WTC11 (cell line): ENCODE measurements around the gene UBAC2. TPM values are rescaled to one million over a fixed set of nuclear protein-coding genes. Genes with fewer than 3 reads are reported as not detected.

Experiments used
- ATAC-seq: fragments of 200-7000 bp; cut with Tn5 transposase; 2 replicates; pipeline ENCODE4 v1.10.0; 2021; ENCODE audit warnings: mild to moderate bottlenecking, moderate library complexity
- CTCF ChIA-PET: fragments of 300-600 bp; sonication (Branson Sonifier 250); formaldehyde crosslinking; loops from one replicate; lab custom pipeline; 2021; ENCODE audit warnings: antibody characterized with exemption; lab: Charles Lee
- POLR2A ChIA-PET: fragments of 350-600 bp; sonication (Branson Sonifier 250); formaldehyde crosslinking; loops from one replicate; lab custom pipeline; 2021; ENCODE audit warnings: antibody characterized with exemption; lab: Charles Lee
- DNase-seq: peaks from one replicate; pipeline ENCODE4 v3.0.0; 2021; ENCODE audit warnings: low spot score
- H3K27ac Mint-ChIP-seq: 2 replicates; pipeline ENCODE4 v1.8.0; 2021; ENCODE audit warnings: mixed read lengths
- H3K27me3 Mint-ChIP-seq: 2 replicates; pipeline ENCODE4 v1.8.0; 2021; ENCODE audit warnings: low read depth, mild to moderate bottlenecking, moderate library complexity, mixed read lengths
- H3K36me3 Mint-ChIP-seq: 2 replicates; pipeline ENCODE4 v1.8.0; 2021; ENCODE audit warnings: mixed read lengths
- H3K4me1 Mint-ChIP-seq: 2 replicates; pipeline ENCODE4 v1.8.0; 2022; ENCODE audit warnings: mixed read lengths
- H3K4me3 Mint-ChIP-seq: 2 replicates; pipeline ENCODE4 v1.8.0; 2021; ENCODE audit warnings: mild to moderate bottlenecking, moderate library complexity, mixed read lengths
- H3K9me3 Mint-ChIP-seq: 2 replicates; pipeline ENCODE4 v1.8.0; 2021; ENCODE audit warnings: mixed read lengths
- AFF4 ChIP-seq: sonication (generic); formaldehyde crosslinking; IDR thresholded peaks from 2 replicates; pipeline ENCODE4 v1.8.1; 2023; ENCODE audit warnings: mild to moderate bottlenecking, missing genetic modification reagents, borderline replicate concordance
- AR ChIP-seq: fragments of 250-450 bp; sonication (Bioruptor Pico); IDR thresholded peaks from 2 replicates; pipeline ENCODE4 v1.9.0; 2021; ENCODE audit warnings: mild to moderate bottlenecking
- E2F4 ChIP-seq: sonication (generic); formaldehyde crosslinking; IDR thresholded peaks from 2 replicates; pipeline ENCODE4 v1.8.1; 2022; ENCODE audit warnings: low read depth, mild to moderate bottlenecking, moderate library complexity, missing genetic modification reagents, borderline replicate concordance
- E2F5 ChIP-seq: sonication (generic); formaldehyde crosslinking; IDR thresholded peaks from 2 replicates; pipeline ENCODE4 v1.8.1; 2022; ENCODE audit warnings: mild to moderate bottlenecking, moderate library complexity, missing genetic modification reagents
- ETV6 ChIP-seq: sonication (generic); formaldehyde crosslinking; IDR thresholded peaks from 2 replicates; pipeline ENCODE4 v1.8.1; 2022; ENCODE audit warnings: mild to moderate bottlenecking, missing genetic modification reagents
- FOXP4 ChIP-seq: sonication (generic); formaldehyde crosslinking; IDR thresholded peaks from 2 replicates; pipeline ENCODE4 v1.8.0; 2022; ENCODE audit warnings: mild to moderate bottlenecking, missing genetic modification reagents
- GTF2I ChIP-seq: fragments of 250-450 bp; sonication (Bioruptor Pico); conservative IDR thresholded peaks from 2 replicates; pipeline ENCODE4 v1.4.0; 2021; ENCODE audit warnings: mild to moderate bottlenecking
- JAZF1 ChIP-seq: fragments of 250-450 bp; sonication (Bioruptor Pico); IDR thresholded peaks from 2 replicates; pipeline ENCODE4 v1.9.0; 2021; ENCODE audit warnings: moderate library complexity, mild to moderate bottlenecking, inconsistent platforms
- NFATC4 ChIP-seq: fragments of 250-450 bp; sonication (Bioruptor Pico); IDR thresholded peaks from 2 replicates; pipeline ENCODE4 v1.9.0; 2021; ENCODE audit warnings: mild to moderate bottlenecking
- OVOL2 ChIP-seq: fragments of 250-450 bp; sonication (Bioruptor Pico); IDR thresholded peaks from 2 replicates; pipeline ENCODE4 v1.9.0; 2021; ENCODE audit warnings: mild to moderate bottlenecking, borderline replicate concordance
- STAT6 ChIP-seq: sonication (generic); formaldehyde crosslinking; conservative IDR thresholded peaks from 2 replicates; pipeline ENCODE4 v1.8.1; 2023; ENCODE audit warnings: mild to moderate bottlenecking, low read depth, missing genetic modification reagents, moderate library complexity
- TCF7 ChIP-seq: sonication (generic); formaldehyde crosslinking; IDR thresholded peaks from 2 replicates; pipeline ENCODE4 v1.8.0; 2022; ENCODE audit warnings: mild to moderate bottlenecking, low read depth, missing genetic modification reagents, moderate library complexity
- TP53 ChIP-seq: sonication (generic); formaldehyde crosslinking; IDR thresholded peaks from 2 replicates; pipeline ENCODE4 v1.8.1; 2023; ENCODE audit warnings: mild to moderate bottlenecking, missing genetic modification reagents
- ZNF396 ChIP-seq: fragments of 250-450 bp; sonication (Bioruptor Pico); IDR thresholded peaks from 2 replicates; pipeline ENCODE4 v1.8.0; 2021; ENCODE audit warnings: mild to moderate bottlenecking, moderate library complexity, borderline replicate concordance
- ZNF416 ChIP-seq: fragments of 250-450 bp; sonication (Bioruptor Pico); IDR thresholded peaks from 2 replicates; pipeline ENCODE4 v1.9.0; 2021; ENCODE audit warnings: mild to moderate bottlenecking, inconsistent platforms
- total RNA-seq: library from RNA; stranded (reverse); gene quantifications from 3 replicates; pipeline ENCODE4 v1.2.3, GENCODE V29; 2021

UBAC2 gene
- total RNA-seq, 1 experiment from 2014 or later: 64.7 TPM

- TF ChIP-seq AR (CRISPR knock-in tag) (no peak), ZNF396 (CRISPR knock-in tag) (no peak), TP53 (CRISPR knock-in tag) (no peak), STAT6 (CRISPR knock-in tag) (no peak), ZNF416 (CRISPR knock-in tag) (no peak), NFATC4 (CRISPR knock-in tag) (no peak), GTF2I (no peak), E2F5 (CRISPR knock-in tag) (no peak), AFF4 (no peak), OVOL2 (CRISPR knock-in tag) (no peak)
Measured at GRCh38 chr13:99277629-99278028, 77.0 kb downstream of the UBAC2 start (continued).

- H3K27me3 Mint-ChIP-seq: no peaks in the 10 kb centered on the region
Measured at GRCh38 chr13:99278200-99278599, 77.5 kb downstream of the UBAC2 start.

More at GRCh38 chr13:99278200-99278599, 77.5 kb downstream of the UBAC2 start:
- ChIA-PET POLR2A (interaction anchor here (0.6 kb wide), 1 partner anchor 140 kb away, joined by 3 read pairs; no protein-coding TSS in a partner anchor), CTCF (no interaction called here)
- no peak overlapping the region for H3K4me3 Mint-ChIP-seq
- TF ChIP-seq AFF4: no peak
- TF ChIP-seq AR (CRISPR knock-in tag): no peak
- TF ChIP-seq ZNF396 (CRISPR knock-in tag): no peak
- TF ChIP-seq JAZF1 (CRISPR knock-in tag): no peak
- no peak for TF ChIP-seq E2F4 (CRISPR knock-in tag)
- no peak for TF ChIP-seq ETV6 (CRISPR knock-in tag)
- no peak for TF ChIP-seq FOXP4 (CRISPR knock-in tag)
- TF ChIP-seq TCF7: no peak
- H3K27ac Mint-ChIP-seq: no peak overlapping the region
- no peaks in the 10 kb centered on the region for H3K36me3 Mint-ChIP-seq
- no peak for DNase-seq
- no peaks in the 10 kb centered on the region for H3K9me3 Mint-ChIP-seq
- H3K4me1 Mint-ChIP-seq: peaks cover 33% of the 10 kb centered on the region
- ATAC-seq: no peak
